Adrenal gland (tissue), 12 donors: Measurements from ENCODE around the gene CALHM4. TPM values are rescaled to one million over a fixed set of nuclear protein-coding genes. Genes with fewer than 3 reads are reported as not detected.

Experiments used
- DNase-seq, 7 donors: peaks; one replicate each; pipeline ENCODE4 v3.0.0-alpha.2; 2019 to 2020
- H3K27ac ChIP-seq, 5 donors: fragments of 200-600 bp; sonication (generic) in 4 of 5; 1 replicate in 3 of 5; 2 replicates in 2 of 5; pipeline versions ENCODE4 v1.5.1 to v1.8.0; 2016 to 2020; ENCODE audit warnings: mild to moderate bottlenecking in 1 of 5
- H3K27me3 ChIP-seq: fragments of 200-600 bp; 2 replicates; pipeline ENCODE4 v1.8.0; 2021
- H3K36me3 ChIP-seq, 2 donors: fragments of 200-600 bp; replicated peaks in 1 of 2; 1 replicate in 1 of 2; 2 replicates in 1 of 2; pipeline versions ENCODE4 v1.5.1 to v1.8.0; 2018 to 2022
- H3K4me1 ChIP-seq, 2 donors: fragments of 200-600 bp; replicated peaks in 1 of 2; 1 replicate in 1 of 2; 2 replicates in 1 of 2; pipeline versions ENCODE4 v1.5.1 to v1.8.0; 2018 to 2021
- H3K4me3 ChIP-seq, 4 donors: fragments of 200-600 bp; sonication (generic) in 3 of 4; one replicate each; pipeline ENCODE4 v1.5.1; 2016 to 2018
- H3K9me3 ChIP-seq, 3 donors: fragments of 200-600 bp; sonication (generic) in 1 of 3; replicated peaks in 1 of 3; 1 replicate in 2 of 3; 2 replicates in 1 of 3; pipeline versions ENCODE4 v1.5.1 to v1.8.0; 2016 to 2021
- POLR2A ChIP-seq, 2 donors: fragments of 450-650 bp; IDR thresholded peaks; one replicate each; pipeline ENCODE4 v1.6.1; 2017; ENCODE audit warnings: antibody characterized with exemption in 2 of 2, mild to moderate bottlenecking in 2 of 2, moderate library complexity in 1 of 2
- WGBS, 4 donors: extraction: QIAGEN DNeasy Blood & Tissue Kit in 2 of 4; methylation state at CpG; one replicate each; pipeline versions ENCODE4 v1.1.5 to v1.1.7; 2013 to 2017; 5-methylcytosine and 5-hydroxymethylcytosine counted together
- intact Hi-C, 2 donors: fragments of 100-400 bp; cut with DNase I; formaldehyde crosslinking; loops; one replicate each; pipeline versions ENCODE4 v1.14.1 to v1.15.0; 2022 to 2023
- polyA plus RNA-seq, 3 donors: library from polyadenylated mRNA; stranded (reverse); fragments of 200-250 nt in 2 of 3; fragments of 350-450 nt in 1 of 3; fragmentation: Illumina TruSeq in 1 of 3; extraction: RNeasy Lipid Tissue Mini Kit (QIAGEN cat#74804) in 1 of 3; gene quantifications; one replicate each; pipeline ENCODE4 v1.2.3, GENCODE V29; 2013 to 2014
- total RNA-seq, 9 donors: library from RNA; depleted of rRNA in 4 of 9; stranded (reverse); fragments of >200 nt in 4 of 9; fragments of 120-200 nt in 1 of 9; fragmentation: NEBNext Ultra II Directional in 1 of 9; extraction: Animal tissue kit (Norgen Biotek cat#: 25700) in 1 of 9; gene quantifications; one replicate each; pipeline versions ENCODE4 v1.1.0 to v1.2.4, GENCODE V29; 2013 to 2023
- TF ChIP-seq, protein P1 (sequence below), 6 experiments: fragments of 450-650 bp in 4 of 6; fragments of 200-600 bp in 2 of 6; sonication (generic) in 1 of 6; IDR thresholded peaks; 1 replicate in 5 of 6; 2 replicates in 1 of 6; pipeline versions ENCODE4 v1.5.1 to v1.8.0; 2016 to 2021; ENCODE audit warnings: antibody characterized with exemption in 6 of 6, mild to moderate bottlenecking in 2 of 6, moderate library complexity in 1 of 6
- donor health status: healthy with polysubstance abuse.
- donor health status: Bipolar disorder and iron deficiency.
- donor health status: DM: yes; HTN: yes; CAD: no.
- donor health status: DM: no; HTN: no; CAD: no.
- donor health status: DM: no; HTN: no; CAD: no.
- donor health status: DM: yes; HTN: yes; CAD: no.

The CALHM4 gene
- total and polyA plus RNA-seq, 12 donors: 0.28 TPM; not detected in 11

DNA sequence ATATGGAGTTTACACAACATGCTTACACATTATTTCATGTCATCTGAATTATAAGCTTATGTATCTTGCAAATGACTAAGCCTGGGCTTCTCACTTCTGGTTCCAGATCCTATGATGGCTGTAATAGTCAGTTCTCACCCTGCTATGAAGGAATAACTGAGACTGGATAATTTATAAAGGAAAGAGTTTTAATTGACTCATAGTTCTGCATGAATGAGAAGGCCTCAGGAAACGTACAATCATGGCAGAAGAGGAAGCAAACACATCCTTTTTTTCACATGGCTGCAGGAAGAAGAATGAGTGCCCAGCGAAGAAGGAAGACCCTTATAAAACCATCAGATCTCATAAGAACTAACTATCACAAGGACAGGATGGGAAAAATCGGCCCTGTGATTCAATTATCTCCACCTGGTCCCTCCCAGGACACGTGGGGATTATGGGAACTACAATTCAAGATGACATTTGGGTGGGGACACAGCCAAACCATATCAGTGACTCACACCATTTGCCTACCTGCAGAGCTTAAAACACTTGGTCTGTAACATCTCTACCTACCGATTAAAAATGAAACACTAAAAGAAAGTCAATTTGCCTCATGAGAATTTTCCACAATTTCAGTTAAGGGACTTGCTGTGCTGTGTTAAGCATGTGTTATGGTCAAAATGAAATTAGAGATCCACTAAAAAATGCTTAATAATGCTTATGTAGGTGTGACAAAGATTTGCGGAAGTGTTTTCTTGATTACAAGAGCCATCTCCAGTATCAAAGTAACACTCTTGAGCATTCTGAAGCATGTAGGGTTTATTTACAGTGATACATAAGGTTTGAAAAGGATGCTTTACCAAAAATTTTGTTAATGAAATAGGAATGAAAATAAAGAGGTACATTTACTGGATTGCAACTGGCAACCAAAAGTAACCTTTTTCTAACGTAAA, 15.5 kb downstream of the CALHM4 start:
- Histone ChIP-seq H3K9me3 (no peaks in the 10 kb centered on the region), H3K27ac (no peak overlapping the region), H3K4me3 (no peak overlapping the region), H3K27me3 (no peaks in the 10 kb centered on the region), H3K4me1 (peaks cover 17 to 25% of the 10 kb centered on the region in 2 donors), H3K36me3 (no peaks in the 10 kb centered on the region)
- DNase-seq: no peak
- WGBS, 4 donors: 66 to 76% (median 68%) methylated on average over 7 of the region's 7 CpGs
- no peak for TF ChIP-seq POLR2A (IDR thresholded peaks at IDR 0.05)
- TF ChIP-seq, protein P1, sequence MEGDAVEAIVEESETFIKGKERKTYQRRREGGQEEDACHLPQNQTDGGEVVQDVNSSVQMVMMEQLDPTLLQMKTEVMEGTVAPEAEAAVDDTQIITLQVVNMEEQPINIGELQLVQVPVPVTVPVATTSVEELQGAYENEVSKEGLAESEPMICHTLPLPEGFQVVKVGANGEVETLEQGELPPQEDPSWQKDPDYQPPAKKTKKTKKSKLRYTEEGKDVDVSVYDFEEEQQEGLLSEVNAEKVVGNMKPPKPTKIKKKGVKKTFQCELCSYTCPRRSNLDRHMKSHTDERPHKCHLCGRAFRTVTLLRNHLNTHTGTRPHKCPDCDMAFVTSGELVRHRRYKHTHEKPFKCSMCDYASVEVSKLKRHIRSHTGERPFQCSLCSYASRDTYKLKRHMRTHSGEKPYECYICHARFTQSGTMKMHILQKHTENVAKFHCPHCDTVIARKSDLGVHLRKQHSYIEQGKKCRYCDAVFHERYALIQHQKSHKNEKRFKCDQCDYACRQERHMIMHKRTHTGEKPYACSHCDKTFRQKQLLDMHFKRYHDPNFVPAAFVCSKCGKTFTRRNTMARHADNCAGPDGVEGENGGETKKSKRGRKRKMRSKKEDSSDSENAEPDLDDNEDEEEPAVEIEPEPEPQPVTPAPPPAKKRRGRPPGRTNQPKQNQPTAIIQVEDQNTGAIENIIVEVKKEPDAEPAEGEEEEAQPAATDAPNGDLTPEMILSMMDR (IDR thresholded peaks at IDR 0.05): no peak
- intact Hi-C loops: loop anchor here in 1 of 2 donors (10.0 kb wide), 1 partner anchor 294 kb away; the partner anchor contains the start of gene TSPYL1

DNA sequence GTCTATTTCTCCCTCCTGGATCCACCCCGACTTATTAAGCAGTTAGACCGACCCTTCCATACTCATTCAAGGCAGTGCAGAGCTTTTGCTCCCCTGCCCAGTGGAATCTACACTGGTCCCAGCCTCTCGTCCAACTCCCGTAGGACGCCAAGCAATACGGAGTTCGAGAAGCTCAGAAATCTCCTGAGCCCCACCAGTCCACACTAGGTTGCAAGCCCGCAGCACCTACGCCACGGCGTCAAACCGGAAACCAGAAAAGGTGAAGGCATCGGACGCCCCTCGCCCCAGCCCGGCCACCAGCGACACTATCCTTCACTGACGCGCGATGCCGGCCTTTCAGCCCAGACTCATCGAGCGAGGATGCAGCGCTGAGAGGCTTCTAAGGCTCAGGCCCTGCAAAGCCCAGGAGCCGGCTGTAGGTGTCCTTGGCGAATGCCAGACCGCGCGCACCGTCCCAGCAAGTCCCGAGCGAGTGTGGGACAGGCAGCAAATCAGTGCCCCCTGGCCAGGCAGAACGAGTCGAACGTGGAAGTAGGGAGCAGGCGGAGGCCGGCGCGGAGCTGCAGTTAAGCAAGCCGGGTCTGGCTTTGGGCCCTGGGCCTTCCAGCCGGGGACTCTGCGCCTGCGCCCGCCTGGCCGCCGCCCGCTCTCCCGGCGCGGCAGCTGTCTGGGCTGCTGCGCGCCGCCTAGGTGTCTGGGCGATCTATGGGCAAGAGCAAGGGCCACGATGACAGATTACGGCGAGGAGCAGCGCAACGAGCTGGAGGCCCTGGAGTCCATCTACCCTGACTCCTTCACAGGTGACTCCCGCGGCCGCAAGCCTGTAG, 17.5 kb downstream of the CALHM4 start, which contains the start of gene RWDD1:
Gene RWDD1 (plus strand): TSS at position 649 of the 827 bp plus-strand sequence. CDS start 79 bp downstream, at position 728.
- WGBS, 4 donors: 0 to 1% (median 0%) methylated on average over 16 to 62 of the region's 62 CpGs
- no peaks in the 10 kb centered on the region for H3K36me3 ChIP-seq
- H3K27me3 ChIP-seq: no peaks in the 10 kb centered on the region
- intact Hi-C loops: no loop called here
- peak; percentile 98 to 100 (median 99) for DNase-seq
- peak within 1 kb of the TSS; percentile 52 to 99 (median 67) for H3K4me3 ChIP-seq
- peak within 1 kb of the TSS; percentile 86 to 91 (median 90) for H3K27ac ChIP-seq
- TF ChIP-seq, protein P1 (IDR thresholded peaks at IDR 0.05): peak in 2 of 6 experiments; percentile 30 to 34
- TF ChIP-seq POLR2A (IDR thresholded peaks at IDR 0.05): peak; percentile 76 to 96
- no peaks in the 10 kb centered on the region for H3K9me3 ChIP-seq
- peaks cover 17 to 27% of the 10 kb centered on the region in 2 donors for H3K4me1 ChIP-seq

DNA sequence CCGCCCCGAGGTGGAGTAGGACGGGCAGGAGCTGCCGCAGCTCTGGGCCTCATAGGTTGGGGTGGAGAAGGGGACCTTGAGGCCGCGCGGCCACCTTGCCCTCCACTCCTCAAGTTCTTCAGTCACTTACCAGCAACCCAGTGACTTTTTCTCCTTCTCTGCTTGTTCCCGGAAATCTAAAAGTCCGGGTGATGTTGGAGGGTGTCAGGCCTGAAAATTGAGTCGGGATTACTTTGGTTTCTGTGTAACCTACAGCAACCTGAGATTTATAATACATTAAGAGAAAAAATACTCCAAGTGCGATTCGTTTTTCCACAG, 18.1 kb downstream of the CALHM4 start:
- intact Hi-C loops: no loop called here
- 0 to 1% (median 0%) methylated on average over 8 to 12 of the region's 12 CpGs for WGBS, 4 donors
- H3K4me3 ChIP-seq: peak overlapping the region; percentile 46 to 71 (median 65)
- H3K36me3 ChIP-seq: no peaks in the 10 kb centered on the region
- H3K27me3 ChIP-seq: no peaks in the 10 kb centered on the region
- peaks cover 17 to 27% of the 10 kb centered on the region in 2 donors for H3K4me1 ChIP-seq
- H3K9me3 ChIP-seq: no peaks in the 10 kb centered on the region
- no peak for TF ChIP-seq POLR2A (IDR thresholded peaks at IDR 0.05)
- TF ChIP-seq, protein P1 (IDR thresholded peaks at IDR 0.05): no peak
- H3K27ac ChIP-seq: peak overlapping the region; percentile 58 to 91 (median 90)
- no peak for DNase-seq

DNA sequence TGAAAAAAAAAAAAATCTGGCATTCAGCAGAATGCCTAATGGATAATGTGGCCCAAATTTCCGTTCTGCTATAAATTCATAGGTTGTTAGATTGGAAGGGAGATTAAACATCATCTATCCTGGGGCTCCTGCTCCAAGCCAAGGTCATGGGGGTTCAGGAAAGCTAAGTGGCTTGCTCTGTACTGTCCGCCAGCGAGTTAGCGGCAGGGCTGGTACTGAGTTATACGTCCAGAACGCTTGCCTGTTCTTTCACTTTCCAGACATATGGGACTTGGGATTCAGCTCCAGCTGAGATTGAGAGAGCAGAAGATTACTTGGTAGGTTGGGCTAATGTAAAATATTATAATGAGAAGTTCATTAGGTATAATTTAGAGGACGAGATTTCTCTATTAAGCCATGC, 18.6 kb downstream of the CALHM4 start:
- H3K27ac ChIP-seq: peak overlapping the region; percentile 58 to 91 (median 90)
- no peaks in the 10 kb centered on the region for H3K27me3 ChIP-seq
- peak overlapping the region; percentile 46 to 71 (median 65) for H3K4me3 ChIP-seq
- peaks cover 17 to 31% of the 10 kb centered on the region in 2 donors for H3K4me1 ChIP-seq
- no peaks in the 10 kb centered on the region for H3K9me3 ChIP-seq
- 1 to 2% (median 1%) methylated on average over 7 of the region's 7 CpGs for WGBS, 4 donors
- intact Hi-C loops: no loop called here
- no peak for TF ChIP-seq POLR2A (IDR thresholded peaks at IDR 0.05)
- TF ChIP-seq, protein P1 (IDR thresholded peaks at IDR 0.05): no peak
- DNase-seq: peak in 5 of 7 donors; percentile 34 to 68 (median 57)
- no peaks in the 10 kb centered on the region for H3K36me3 ChIP-seq
